ENCODE measurements around the gene ATP1A2.

DNA sequence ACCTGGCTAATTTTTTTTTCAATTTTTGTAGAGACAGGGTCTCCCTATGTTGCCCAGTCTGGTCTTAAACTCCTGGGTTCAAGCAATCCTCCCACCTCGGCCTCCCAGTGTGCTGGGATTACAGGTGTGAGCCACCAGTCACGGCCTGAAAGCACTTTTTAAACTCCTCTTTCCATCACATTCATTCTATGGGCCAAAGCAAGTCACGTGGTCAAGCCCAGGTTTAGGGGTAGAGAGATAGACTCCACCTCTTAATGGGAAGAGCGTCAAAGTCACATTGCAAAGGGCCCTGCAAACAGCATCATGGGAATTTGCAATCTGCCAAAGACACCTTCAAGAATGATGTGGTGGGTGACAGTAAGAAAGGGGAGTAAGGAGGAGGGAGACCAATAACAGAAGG lies 43.0 kb downstream of the ATP1A2 start:
- TF ChIP-seq EP300 (IDR thresholded peaks at IDR 0.05): no peak
- TF ChIP-seq, protein P1, sequence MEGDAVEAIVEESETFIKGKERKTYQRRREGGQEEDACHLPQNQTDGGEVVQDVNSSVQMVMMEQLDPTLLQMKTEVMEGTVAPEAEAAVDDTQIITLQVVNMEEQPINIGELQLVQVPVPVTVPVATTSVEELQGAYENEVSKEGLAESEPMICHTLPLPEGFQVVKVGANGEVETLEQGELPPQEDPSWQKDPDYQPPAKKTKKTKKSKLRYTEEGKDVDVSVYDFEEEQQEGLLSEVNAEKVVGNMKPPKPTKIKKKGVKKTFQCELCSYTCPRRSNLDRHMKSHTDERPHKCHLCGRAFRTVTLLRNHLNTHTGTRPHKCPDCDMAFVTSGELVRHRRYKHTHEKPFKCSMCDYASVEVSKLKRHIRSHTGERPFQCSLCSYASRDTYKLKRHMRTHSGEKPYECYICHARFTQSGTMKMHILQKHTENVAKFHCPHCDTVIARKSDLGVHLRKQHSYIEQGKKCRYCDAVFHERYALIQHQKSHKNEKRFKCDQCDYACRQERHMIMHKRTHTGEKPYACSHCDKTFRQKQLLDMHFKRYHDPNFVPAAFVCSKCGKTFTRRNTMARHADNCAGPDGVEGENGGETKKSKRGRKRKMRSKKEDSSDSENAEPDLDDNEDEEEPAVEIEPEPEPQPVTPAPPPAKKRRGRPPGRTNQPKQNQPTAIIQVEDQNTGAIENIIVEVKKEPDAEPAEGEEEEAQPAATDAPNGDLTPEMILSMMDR (IDR thresholded peaks at IDR 0.05): no peak
- TF ChIP-seq POLR2A (IDR thresholded peaks at IDR 0.05): no peak
